Neuronal stem cell (in vitro differentiated cells): ENCODE measurements around the gene RPL13.
A peak's percentile ranks its signal among the peaks of the same experiment; 100 is the strongest.

Source experiments
- DNase-seq: peaks from one replicate; pipeline ENCODE4 v3.0.0-alpha.2; 2013; ENCODE audit warnings: low spot score
- H2AFZ ChIP-seq: one replicate; pipeline ENCODE4 v1.6.1; 2013; ENCODE audit warnings: mild to moderate bottlenecking, low read length, inconsistent platforms
- H2AK5ac ChIP-seq: 2 replicates; pipeline ENCODE4 v1.6.1; 2013; ENCODE audit warnings: low read depth, mild to moderate bottlenecking, inconsistent platforms, low read length, moderate library complexity, mixed read lengths
- H2BK120ac ChIP-seq: 2 replicates; pipeline ENCODE4 v1.6.1; 2013; ENCODE audit warnings: low read depth, mild to moderate bottlenecking, inconsistent platforms, low read length, moderate library complexity, mixed read lengths
- H2BK12ac ChIP-seq: one replicate; pipeline ENCODE4 v1.6.1; 2013; ENCODE audit warnings: low read length, inconsistent platforms
- H2BK15ac ChIP-seq: 2 replicates; pipeline ENCODE4 v1.6.1; 2013; ENCODE audit warnings: mild to moderate bottlenecking, low read length, inconsistent platforms, mixed read lengths
- H2BK5ac ChIP-seq: one replicate; pipeline ENCODE4 v1.6.1; 2013; ENCODE audit warnings: inconsistent platforms, mild to moderate bottlenecking, low read length, moderate library complexity
- H3K14ac ChIP-seq: one replicate; pipeline ENCODE4 v1.6.1; 2013; ENCODE audit warnings: low read length, inconsistent platforms
- H3K18ac ChIP-seq: 2 replicates; pipeline ENCODE4 v1.6.1; 2013; ENCODE audit warnings: low read length, inconsistent platforms
- H3K23ac ChIP-seq: 2 replicates; pipeline ENCODE4 v1.6.1; 2013; ENCODE audit warnings: low read depth, mild to moderate bottlenecking, mixed read lengths, low read length, inconsistent platforms; ENCODE audit not compliant: poor library complexity
- H3K27ac ChIP-seq: replicated peaks from 3 replicates; pipeline ENCODE4 v1.5.1; 2013; ENCODE audit warnings: low read length, inconsistent platforms
- H3K27me3 ChIP-seq, 3 experiments: 2 replicates each; pipeline ENCODE4 v1.6.1; 2013; ENCODE audit warnings: low read length in 3 of 3, mild to moderate bottlenecking in 2 of 3, inconsistent platforms in 1 of 3, low read depth in 1 of 3, mixed read lengths in 1 of 3, moderate library complexity in 1 of 3; ENCODE audit not compliant: control insufficient read depth in 3 of 3, insufficient read depth in 3 of 3
- H3K36me3 ChIP-seq, 2 donors: replicated peaks in 1 of 2; 2 replicates each; pipeline ENCODE4 v1.6.1; 2013; ENCODE audit warnings: low read length in 2 of 2; ENCODE audit not compliant: control insufficient read depth in 2 of 2, insufficient read depth in 2 of 2
- H3K4ac ChIP-seq: 2 replicates; pipeline ENCODE4 v1.6.1; 2013; ENCODE audit warnings: inconsistent platforms, mild to moderate bottlenecking, low read length, moderate library complexity
- H3K4me1 ChIP-seq, 2 donors: 1 replicate in 1 of 2; 2 replicates in 1 of 2; pipeline ENCODE4 v1.6.1; 2013; ENCODE audit warnings: low read length in 2 of 2, low read depth in 1 of 2; ENCODE audit not compliant: control insufficient read depth in 2 of 2, insufficient read depth in 1 of 2
- H3K4me2 ChIP-seq: one replicate; pipeline ENCODE4 v1.6.1; 2013; ENCODE audit warnings: mild to moderate bottlenecking, low read length, inconsistent platforms; ENCODE audit not compliant: insufficient read depth, poor library complexity, severe bottlenecking
- H3K4me3 ChIP-seq, 2 donors: 2 replicates each; pipeline ENCODE4 v1.5.1; 2013; ENCODE audit warnings: low read length in 2 of 2, mild to moderate bottlenecking in 2 of 2, inconsistent platforms in 1 of 2, moderate library complexity in 1 of 2
- H3K79me1 ChIP-seq: one replicate; pipeline ENCODE4 v1.6.1; 2013; ENCODE audit warnings: low read depth, mild to moderate bottlenecking, inconsistent platforms, low read length, moderate library complexity
- H3K9ac ChIP-seq: one replicate; pipeline ENCODE4 v1.6.1; 2013; ENCODE audit warnings: mild to moderate bottlenecking, low read depth, low read length, inconsistent platforms; ENCODE audit not compliant: poor library complexity
- H3K9me3 ChIP-seq, 2 donors: replicated peaks in 1 of 2; 2 replicates each; pipeline versions ENCODE3 to v1.6.1; 2013; ENCODE audit warnings: low read length in 2 of 2, mild to moderate bottlenecking in 2 of 2, inconsistent platforms in 1 of 2, low read depth in 1 of 2, mixed read lengths in 1 of 2, moderate library complexity in 1 of 2; ENCODE audit not compliant: control insufficient read depth in 2 of 2, insufficient read depth in 1 of 2
- H4K8ac ChIP-seq: one replicate; pipeline ENCODE4 v1.6.1; 2013; ENCODE audit warnings: low read depth, mild to moderate bottlenecking, inconsistent platforms, low read length, moderate library complexity
- H4K91ac ChIP-seq: one replicate; pipeline ENCODE4 v1.6.1; 2013; ENCODE audit warnings: low read length, low read depth, mild to moderate bottlenecking, inconsistent platforms; ENCODE audit not compliant: poor library complexity
- WGBS, 2 donors: extraction: QIAGEN DNeasy Blood & Tissue Kit; methylation state at CpG; one replicate each; pipeline ENCODE4 v1.1.7; 2013; ENCODE audit warnings: missing lambda C conversion rate in 2 of 2, mixed read lengths in 1 of 2; ENCODE audit not compliant: insufficient read length in 2 of 2, insufficient replicate concordance in 1 of 2; ENCODE audit errors: extremely low coverage in 2 of 2; 5-methylcytosine and 5-hydroxymethylcytosine counted together

Gene RPL13

GRCh38 chr16:89565506-89566372 is 5.3 kb downstream of the RPL13 start:
- Histone ChIP-seq H2BK15ac (no peak overlapping the region), H3K27me3 (no peaks in the 10 kb centered on the region), H3K4me2 (peak overlapping the region; percentile 74), H4K91ac (no peak overlapping the region), H3K36me3 (peaks cover 35 to 45% of the 10 kb centered on the region in 2 donors), H3K4ac (no peak overlapping the region), H3K23ac (peak overlapping the region; percentile 50), H3K4me3 (peak overlapping the region in 1 of 2 donors; percentile 49), H3K9me3 (no peaks in the 10 kb centered on the region), H3K79me1 (peaks cover 6% of the 10 kb centered on the region), H3K4me1 (peaks cover 19 to 23% of the 10 kb centered on the region in 2 donors), H2AK5ac (peak overlapping the region; percentile 47), H3K27ac (peak overlapping the region; percentile 1), H2BK120ac (no peak overlapping the region), H3K18ac (peak overlapping the region; percentile 88), H3K9ac (peak overlapping the region; percentile 80), H2AFZ (no peak overlapping the region), H2BK12ac (no peak overlapping the region), H3K14ac (peak overlapping the region; percentile 25), H4K8ac (no peak overlapping the region), H2BK5ac (peak overlapping the region; percentile 30)
- DNase-seq, result no peak
- WGBS, 2 donors, result no CpG with 5 or more reads among the region's 46 CpGs

GRCh38 chr16:89567656-89568594 is 7.4 kb downstream of the RPL13 start:
- no peak overlapping the region for H3K27ac ChIP-seq
- H2BK12ac ChIP-seq, result no peak overlapping the region
- H2AK5ac ChIP-seq, result peak overlapping the region; percentile 1
- no peak overlapping the region for H2AFZ ChIP-seq
- H3K9me3 ChIP-seq, result no peaks in the 10 kb centered on the region
- H3K4me2 ChIP-seq, result no peak overlapping the region
- peak overlapping the region; percentile 56 for H3K9ac ChIP-seq
- no peak for DNase-seq
- no peaks in the 10 kb centered on the region for H3K27me3 ChIP-seq
- WGBS, 2 donors, result no CpG with 5 or more reads among the region's 30 CpGs
- H2BK120ac ChIP-seq, result no peak overlapping the region
- peak overlapping the region; percentile 31 for H3K18ac ChIP-seq
- no peak overlapping the region for H2BK15ac ChIP-seq
- no peak overlapping the region for H3K4me3 ChIP-seq
- H3K4me1 ChIP-seq, result peaks cover 8 to 16% of the 10 kb centered on the region in 2 donors
- H3K14ac ChIP-seq, result peak overlapping the region; percentile 15
- no peak overlapping the region for H4K8ac ChIP-seq
- no peak overlapping the region for H2BK5ac ChIP-seq
- no peaks in the 10 kb centered on the region for H3K79me1 ChIP-seq
- H3K36me3 ChIP-seq, result peaks cover 19 to 25% of the 10 kb centered on the region in 2 donors
- peak overlapping the region; percentile 70 for H3K23ac ChIP-seq
- no peak overlapping the region for H4K91ac ChIP-seq
- H3K4ac ChIP-seq, result no peak overlapping the region

GRCh38 chr16:89569506-89570341 is 9.2 kb downstream of the RPL13 start:
- H3K4me2 ChIP-seq, result no peak overlapping the region
- DNase-seq, result no peak
- H3K23ac ChIP-seq, result no peak overlapping the region
- no peak overlapping the region for H3K4me3 ChIP-seq
- peak overlapping the region; percentile 72 for H2AK5ac ChIP-seq
- H3K9ac ChIP-seq, result peak overlapping the region; percentile 39
- H3K27ac ChIP-seq, result no peak overlapping the region
- H3K9me3 ChIP-seq, result no peaks in the 10 kb centered on the region
- WGBS, 2 donors, result no CpG with 5 or more reads among the region's 23 CpGs
- H3K27me3 ChIP-seq, result peaks cover under 1 to 8% (median under 1%) of the 10 kb centered on the region in 3 experiments
- no peak overlapping the region for H3K4ac ChIP-seq
- peaks cover 3 to 7% of the 10 kb centered on the region in 2 donors for H3K36me3 ChIP-seq
- H3K4me1 ChIP-seq, result peaks cover 4 to 15% of the 10 kb centered on the region in 2 donors
- no peak overlapping the region for H2BK5ac ChIP-seq
- H3K18ac ChIP-seq, result peak overlapping the region; percentile 18
- no peaks in the 10 kb centered on the region for H3K79me1 ChIP-seq
- no peak overlapping the region for H4K8ac ChIP-seq
- H2BK12ac ChIP-seq, result no peak overlapping the region
- H4K91ac ChIP-seq, result no peak overlapping the region
- H2BK15ac ChIP-seq, result peak overlapping the region; percentile 85
- no peak overlapping the region for H2AFZ ChIP-seq
- H2BK120ac ChIP-seq, result no peak overlapping the region
- no peak overlapping the region for H3K14ac ChIP-seq
